HL-60/S4 treated with retinoic acid at 250 ng/mL for 4 days and 3 days (cell line): ENCODE data around the gene SPAG4.

Experiments used
- in situ Hi-C: fragments of 300-500 bp; cut with MboI; formaldehyde crosslinking; loops from 2 replicates; pipeline ENCODE4 v1.7.0; 2022; ENCODE audit warnings: low sequenced_read_pairs

Gene SPAG4, protein sequence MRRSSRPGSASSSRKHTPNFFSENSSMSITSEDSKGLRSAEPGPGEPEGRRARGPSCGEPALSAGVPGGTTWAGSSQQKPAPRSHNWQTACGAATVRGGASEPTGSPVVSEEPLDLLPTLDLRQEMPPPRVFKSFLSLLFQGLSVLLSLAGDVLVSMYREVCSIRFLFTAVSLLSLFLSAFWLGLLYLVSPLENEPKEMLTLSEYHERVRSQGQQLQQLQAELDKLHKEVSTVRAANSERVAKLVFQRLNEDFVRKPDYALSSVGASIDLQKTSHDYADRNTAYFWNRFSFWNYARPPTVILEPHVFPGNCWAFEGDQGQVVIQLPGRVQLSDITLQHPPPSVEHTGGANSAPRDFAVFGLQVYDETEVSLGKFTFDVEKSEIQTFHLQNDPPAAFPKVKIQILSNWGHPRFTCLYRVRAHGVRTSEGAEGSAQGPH

DNA sequence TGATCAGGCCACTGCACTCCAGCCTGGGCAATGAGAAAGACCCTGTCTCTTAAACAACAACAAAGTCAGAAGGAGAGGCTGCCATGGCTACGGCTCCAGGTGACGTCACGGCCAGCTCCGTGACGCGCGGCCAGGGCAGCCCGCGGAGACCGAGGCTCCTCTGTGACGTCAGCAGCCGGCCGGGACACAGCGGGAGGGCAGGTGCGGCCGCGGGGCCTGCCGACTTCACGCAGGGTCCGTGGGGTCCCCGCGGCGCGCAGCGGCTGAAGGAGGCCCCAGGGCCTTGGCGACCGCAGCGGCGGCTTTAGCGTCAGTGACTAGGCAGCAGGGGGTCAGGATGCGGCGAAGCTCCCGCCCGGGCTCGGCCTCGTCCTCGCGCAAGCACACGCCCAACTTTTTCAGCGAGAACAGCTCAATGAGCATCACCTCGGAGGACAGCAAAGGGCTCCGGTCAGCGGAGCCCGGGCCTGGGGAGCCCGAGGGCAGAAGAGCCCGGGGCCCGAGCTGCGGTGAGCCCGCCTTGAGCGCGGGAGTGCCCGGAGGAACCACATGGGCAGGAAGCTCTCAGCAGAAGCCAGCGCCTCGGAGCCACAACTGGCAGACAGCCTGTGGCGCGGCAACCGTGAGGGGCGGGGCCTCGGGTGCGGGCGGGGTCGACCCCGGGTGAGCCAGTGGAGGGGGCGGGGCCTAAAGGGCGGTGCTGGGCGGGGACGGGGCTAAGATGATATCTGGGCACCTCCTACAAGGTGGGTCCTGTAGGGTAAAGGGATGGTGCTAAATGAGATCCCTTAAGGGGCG, at the start of gene SPAG4:
TSS of gene SPAG4 (plus strand) at position 163 of the 798 bp plus-strand sequence. CDS start at position 338, 175 bp downstream.
- in situ Hi-C loops = no loop called here

DNA sequence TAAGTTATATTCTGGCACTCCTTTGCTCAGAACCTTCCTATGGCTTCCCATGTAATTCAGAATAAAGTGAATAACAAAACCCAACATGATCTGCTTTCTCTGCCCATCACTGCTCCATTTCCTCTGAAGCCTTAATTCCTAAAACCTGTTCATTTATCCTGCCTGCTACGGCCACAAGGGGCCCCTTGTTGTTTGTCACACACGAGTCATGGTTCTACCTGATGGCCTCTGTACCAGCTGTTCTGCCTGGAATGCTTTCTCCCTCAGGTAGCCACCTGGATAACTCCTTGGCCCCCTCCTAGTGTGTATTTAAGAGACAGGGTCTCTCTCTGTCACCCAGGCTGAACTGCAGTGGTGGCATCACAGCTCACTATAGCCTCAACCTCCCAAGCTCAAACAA, 47.0 kb upstream of the SPAG4 start:
- in situ Hi-C loops = no loop called here

DNA sequence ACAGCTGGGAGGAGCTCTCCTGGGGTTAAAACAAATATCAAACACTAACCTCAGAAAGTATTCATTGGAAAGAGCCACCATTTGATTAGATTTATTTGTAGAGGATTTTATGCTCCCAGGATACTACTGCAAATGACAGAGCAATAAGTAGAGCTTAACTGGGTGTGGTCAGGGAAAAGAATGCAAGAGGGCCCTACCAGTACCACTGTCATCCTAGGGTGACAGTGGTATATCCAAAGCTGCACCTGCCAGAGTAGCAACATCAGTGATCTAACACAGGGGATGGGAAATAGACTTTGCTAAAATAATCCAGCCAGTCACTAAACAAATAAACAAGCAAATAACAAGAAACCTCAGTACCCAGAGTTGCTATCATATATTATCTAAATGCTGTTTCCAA, 44.1 kb upstream of the SPAG4 start:
- in situ Hi-C loops = no loop called here

DNA sequence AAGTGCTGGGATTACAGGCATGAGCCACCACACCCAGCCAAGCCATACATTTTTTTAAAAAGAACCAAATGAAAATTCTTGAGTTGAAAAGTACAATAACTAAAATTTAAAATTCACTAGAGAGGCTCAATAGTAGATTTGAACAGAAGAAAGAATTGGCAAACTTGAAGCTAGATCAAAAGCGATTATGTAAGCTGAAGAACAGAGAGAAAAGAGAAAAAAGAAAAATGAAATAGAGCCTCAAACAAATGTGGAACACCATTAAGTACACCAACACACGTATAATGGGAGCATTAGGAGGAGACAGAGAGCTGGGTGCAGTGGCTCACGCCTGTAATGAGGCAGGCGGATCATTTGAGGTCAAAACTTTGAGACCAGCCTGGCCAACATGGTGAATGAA, 42.8 kb upstream of the SPAG4 start:
- in situ Hi-C loops = no loop called here

DNA sequence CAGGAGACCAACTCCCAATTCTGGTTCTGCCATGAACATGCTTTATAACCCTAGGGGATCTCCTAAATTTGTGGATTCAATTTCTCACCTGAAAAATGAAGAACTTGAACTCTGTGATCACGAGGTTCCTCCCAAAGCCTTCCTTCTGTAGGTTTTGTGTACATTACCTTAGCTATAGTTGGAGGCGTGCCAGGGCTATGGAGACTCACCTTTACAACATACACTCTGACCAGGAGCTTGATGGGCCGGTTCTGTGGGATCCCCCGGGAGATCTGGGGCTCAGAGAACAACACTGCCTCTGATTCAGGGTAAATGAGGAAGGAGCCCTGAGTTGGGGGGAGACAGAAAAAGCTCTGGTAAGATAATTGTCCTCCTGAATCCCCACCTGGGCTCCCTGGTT, 39.7 kb upstream of the SPAG4 start:
- in situ Hi-C loops = no loop called here

DNA sequence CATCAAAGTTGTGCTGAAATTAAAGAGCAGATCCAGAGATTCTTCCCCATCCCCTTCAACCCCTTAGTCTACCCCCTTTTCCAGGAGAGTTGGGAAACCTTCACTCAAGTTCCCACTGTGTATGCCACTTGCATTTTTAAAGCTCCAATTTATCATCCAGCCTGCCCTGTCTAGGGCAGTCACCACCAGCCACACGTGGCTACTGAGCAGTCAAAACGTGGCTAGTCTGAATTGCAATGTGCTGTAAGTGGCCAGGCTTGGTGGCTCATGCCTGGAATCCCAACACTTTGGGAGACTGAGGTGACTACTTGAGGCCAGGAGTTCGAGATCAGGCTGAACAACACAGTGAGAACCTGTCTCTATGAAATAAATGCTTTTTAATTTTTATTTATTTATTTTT, 38.8 kb upstream of the SPAG4 start:
- in situ Hi-C loops = no loop called here

DNA sequence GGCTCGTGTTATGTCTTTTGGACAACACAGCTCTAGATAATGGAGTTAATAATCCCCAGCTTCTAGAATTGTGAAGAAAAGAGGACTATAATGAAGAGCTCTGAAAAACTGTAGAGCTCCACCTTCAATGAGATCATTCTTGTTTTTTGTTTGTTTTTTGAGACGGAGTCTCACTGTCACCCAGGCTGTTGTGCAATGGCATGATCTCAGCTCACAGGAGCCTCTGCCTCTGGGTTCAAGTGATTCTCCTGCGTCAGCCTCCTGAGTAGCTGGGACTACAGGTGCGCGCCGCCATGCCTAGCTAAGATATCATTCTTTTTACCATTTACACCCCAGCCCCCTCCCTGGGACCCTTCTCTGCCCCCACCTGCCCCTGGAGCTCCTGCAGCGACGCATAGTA, 37.2 kb upstream of the SPAG4 start:
- in situ Hi-C loops = no loop called here

DNA sequence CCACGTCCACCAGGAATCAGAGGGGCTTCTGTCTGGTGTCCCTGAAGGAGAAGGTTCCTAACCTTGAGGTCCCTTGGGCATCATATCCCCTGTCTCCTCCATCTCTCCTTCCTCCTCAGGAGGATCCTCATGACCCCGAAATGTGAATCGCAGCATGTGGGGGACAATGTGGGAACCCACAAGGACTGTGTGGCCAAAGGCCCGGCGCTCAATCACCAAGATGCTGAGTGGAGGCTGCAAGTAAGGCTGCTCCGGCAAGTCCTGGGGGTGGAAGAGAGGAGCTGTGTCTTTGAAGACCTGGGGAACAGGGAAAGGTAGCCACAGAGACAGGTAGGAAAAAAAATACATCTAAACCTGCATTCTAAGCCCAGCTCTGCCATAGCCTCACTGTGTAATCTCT, 36.4 kb upstream of the SPAG4 start:
- in situ Hi-C loops = no loop called here

DNA sequence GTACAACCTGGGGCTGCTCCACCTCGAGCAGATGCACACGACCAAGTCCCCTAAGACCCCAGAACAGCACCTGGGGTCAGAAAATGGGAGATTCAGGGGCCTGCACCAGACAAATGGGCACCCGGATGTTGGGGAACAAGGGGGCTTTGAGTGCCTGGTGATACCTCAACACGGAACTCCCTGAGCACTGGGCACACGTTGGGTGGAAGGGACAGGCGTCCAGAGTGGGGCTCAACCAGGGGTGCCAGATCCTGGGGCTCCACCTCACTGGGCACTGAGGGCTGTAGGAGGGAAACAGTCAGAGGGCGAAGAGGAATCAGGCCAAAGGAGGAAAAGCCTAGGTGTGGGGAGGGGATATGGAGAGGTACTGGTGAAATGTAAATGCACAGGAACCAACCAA, 33.5 kb upstream of the SPAG4 start:
- in situ Hi-C loops = no loop called here

DNA sequence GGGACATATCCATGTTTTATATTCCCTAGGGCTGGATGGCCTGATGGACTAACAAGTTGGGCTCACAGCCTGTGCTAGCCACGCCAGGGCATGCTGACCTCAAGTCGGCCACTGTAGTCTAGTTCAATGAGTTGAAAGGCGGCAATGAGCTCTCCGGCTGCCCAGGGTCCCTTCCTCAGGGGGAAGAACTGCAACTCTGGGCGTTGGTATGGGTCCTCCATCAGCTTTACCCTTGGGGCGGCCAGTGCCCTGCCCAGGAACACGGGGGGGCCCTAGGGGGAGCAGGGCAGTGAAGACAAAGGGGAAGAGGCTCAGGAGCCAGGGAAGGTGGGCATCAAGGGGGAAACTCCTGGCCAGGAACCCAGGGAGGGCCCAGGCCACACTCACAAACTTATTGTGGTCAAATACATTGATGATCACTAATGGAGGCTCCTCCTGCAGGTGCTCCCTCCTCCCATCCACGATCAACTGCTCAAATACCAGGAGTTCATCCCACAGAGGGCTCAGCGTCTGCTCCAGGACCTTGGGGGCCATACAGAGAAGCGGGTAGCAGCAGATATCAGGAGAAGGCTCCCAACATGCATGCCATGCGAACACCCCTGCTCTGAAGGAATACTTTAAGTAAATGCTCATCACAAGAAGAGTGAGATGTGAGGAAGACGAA, 32.8 kb upstream of the SPAG4 start:
- in situ Hi-C loops = no loop called here

DNA sequence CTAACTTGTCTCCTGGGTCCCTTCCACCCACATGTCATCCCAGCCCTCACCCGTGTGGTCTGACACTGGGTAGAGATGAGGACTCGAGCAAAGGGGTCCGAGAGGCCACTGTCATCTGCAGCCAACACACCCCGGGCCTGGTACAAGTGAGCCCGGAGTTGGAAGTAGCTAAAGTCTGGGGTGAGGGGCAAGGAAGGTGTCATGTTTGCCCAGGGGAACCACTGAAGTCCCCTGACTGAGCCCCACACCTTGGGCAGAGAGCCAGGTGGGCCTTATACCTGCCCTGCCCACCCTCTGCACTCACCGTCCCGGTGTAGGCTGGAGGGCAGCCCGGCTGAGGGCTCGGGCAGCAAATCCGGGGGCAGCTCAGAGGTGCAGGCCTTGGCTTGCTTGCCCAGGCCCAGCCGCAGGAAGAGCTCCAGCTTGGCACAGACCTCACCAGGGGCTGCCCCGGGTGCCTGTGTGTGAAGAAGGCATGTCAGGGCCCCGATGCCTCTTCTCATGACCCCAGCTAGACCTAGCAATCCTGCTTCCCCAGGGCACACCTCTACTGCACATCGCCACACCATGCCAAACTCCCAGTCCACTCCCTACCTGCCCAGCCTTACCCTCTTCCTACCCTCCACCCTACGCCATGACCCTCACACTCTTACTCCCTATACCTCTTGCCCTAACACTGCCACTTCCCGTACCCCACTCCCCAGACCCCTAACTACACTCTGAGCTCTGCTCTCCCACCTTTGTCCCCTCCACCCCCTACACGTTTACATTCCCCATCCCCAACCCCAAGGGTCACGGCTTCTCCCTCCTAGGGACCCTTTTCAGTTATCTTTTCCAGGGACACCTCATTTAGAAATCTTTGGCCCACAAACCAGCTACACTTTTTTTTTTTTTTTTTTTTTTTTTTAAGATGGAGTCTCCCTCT, 31.7 kb upstream of the SPAG4 start:
- in situ Hi-C loops = no loop called here

DNA sequence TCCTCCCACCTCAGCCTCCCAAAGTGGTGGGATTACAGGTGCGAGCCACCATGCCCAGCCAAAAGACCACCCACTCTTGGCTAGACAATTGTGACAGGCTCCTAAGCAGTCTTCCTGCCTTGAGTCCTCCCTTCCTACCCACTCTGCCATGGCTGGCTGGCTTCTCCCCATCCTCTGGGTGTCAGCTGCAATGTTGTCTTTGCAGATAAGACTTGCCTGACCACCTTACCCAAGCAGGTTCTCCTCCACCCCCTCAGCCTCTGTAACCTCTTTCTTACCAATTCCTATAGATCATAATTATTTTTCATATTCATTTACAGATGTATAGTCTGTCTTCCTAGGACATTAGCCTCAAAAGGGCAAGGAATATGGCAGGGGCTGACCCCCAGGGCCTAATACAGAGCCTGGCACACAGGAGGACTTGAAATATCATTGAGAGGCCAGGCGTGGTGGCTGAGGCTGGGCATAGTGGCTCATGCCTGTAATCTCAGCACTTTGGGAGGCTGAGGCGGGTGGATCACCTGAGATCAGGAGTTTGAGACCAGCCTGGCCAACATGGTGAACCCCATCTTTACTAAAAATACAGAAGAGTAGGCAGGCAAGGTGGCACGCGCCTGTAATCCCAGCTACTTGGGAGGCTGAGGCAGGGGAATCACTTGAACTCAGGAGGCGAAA, 28.7 kb upstream of the SPAG4 start:
- in situ Hi-C loops = no loop called here

DNA sequence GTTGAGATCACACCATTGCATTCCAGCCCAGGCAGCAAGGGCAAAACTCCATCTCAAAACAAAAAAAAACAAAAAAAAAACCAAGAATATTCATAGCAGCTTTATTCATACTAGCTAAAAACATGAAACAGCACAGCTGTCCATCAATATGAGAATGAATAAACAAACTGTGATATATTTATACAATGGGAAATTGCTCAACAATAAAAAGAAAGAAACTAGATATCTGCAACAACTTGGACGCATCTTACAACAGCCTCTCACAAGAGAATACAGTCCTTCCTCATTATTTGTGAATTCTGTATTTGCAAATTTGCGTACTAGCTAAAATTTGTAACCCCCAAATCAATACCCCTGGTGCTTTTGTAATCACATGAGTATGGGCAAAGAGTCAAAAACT, 28.2 kb upstream of the SPAG4 start:
- in situ Hi-C loops = no loop called here

DNA sequence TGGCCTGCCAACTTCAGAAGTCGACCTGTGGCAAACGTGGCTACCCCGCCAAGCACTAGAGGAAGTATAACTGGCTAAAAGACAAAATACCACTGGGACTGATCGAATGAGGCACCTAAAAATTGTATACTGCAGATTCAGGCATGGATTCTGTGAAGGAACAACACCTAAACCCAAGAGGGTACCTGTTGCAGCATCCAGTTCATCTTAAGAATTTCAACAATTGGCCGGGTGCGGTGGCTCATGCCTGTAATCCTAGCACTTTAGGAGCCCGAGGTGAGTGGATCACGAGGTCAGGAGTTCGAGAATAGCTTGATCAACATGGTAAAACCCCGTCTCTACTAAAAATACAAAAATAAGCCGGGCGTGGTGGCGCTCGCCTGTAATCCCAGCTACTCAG, 27.2 kb upstream of the SPAG4 start:
- in situ Hi-C loops = no loop called here

DNA sequence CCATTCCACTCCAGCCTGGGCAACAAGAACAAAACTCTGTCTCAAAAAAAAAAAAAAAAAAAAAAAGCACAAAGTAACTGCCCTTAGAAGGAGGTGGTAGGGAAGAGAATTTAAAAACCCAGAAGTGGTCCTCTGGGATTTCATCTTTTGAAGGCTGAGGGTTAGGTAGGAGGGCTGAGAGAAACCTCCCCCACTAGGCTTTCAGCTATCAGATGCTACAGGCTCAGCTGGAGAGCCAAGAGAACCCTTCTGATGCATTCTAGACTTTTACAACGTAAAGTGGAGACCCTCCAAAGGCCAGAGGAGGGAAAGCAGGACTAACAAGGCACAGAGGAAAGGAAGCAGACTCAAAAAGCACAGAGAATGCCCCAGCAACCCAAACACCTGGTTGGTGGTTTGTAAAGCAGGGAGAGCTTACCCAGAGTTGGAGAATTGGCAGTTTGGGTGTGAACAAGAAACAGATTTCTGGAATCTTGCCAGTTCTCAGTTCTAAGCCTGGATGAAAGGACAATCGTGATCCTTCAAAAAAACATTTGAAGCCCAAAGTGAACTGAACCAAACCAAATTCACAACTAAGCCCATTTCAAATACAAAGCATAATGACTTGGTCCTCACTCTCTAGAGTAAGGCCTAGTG, 23.2 kb upstream of the SPAG4 start:
- in situ Hi-C loops = no loop called here

DNA sequence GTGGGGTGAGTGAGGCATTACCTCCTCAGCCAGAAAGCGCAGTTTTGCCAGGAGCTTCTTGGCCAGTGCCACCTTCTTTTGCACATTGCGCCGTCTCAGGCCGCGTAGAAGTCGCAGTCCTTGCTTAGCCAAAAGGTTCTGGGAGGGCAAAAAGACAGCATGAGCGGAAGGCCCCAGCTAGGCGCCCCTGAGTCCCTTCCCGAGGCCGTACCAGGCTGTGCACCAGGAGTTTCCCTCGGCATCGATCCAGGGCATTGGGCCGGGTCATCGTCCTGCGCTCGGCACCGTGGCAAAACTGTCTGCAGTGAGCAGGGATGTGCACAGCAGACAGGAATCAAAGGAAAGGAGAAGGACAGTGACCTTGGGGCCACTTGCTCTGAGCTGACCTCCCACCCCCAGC, 20.2 kb upstream of the SPAG4 start:
- in situ Hi-C loops = no loop called here

DNA sequence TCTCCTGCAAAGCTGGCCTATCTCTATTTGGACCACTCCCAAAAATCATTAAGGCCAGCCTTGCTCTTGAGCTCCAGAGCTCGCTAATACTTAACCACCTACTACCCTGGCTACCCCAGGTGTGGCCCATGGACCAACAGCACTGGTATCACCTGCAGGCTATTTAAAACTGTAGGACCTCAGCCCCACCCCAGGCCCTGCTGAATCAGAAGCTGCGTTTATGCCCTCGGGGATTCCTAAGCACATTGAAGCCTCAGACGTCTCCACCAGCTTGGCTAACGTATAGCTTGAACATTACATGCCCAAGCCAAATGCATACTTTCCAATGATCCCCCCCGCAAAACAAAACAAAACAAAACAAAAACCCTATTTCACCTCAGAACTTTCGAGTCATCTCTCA, 19.7 kb upstream of the SPAG4 start:
- in situ Hi-C loops = no loop called here

DNA sequence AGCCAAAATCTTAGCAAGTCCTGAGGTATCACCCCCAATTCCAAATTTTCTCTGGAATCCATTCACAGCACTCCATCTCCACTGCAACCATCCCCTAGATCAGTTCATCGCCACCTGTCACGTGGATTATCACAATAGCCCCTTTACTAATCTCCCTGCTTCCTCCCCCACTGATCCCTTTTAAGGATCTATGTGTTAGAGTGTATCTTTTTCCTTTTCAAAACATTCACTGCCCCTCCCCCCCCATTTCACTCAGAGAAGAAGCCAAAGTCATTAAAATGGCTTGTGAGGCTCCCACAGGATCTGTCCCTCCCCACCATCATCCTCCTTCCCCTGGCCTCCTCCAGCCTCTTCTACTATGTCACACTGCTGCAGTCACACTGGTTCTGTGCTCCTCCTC, 18.4 kb upstream of the SPAG4 start:
- in situ Hi-C loops = no loop called here

DNA sequence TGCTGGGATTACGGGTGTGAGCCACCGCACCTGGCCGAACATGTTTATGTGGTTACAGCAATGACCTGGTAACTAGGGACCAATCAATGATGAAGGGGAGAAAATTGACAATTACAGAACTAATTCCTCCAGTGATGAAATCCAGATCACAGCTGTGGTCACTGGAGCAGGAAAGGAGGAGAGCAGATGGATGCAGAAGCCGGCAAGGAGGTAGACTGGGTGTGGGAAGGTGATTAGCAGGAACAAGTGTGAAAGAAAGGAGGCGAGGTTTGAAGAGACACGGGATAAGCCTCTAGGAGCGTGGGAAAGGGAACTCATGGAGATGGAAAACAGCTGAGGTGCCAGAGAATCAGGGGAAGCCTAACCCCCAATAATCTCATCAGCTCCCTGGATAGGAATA, 17.2 kb upstream of the SPAG4 start:
- in situ Hi-C loops = no loop called here
